K562 (cell line): ENCODE measurements around the gene LYPD5. TPM values are rescaled to one million over a fixed set of nuclear protein-coding genes. Genes with fewer than 3 reads are reported as not detected.

Experiments
- ATAC-seq: fragments of 200-7000 bp; cut with Tn5 transposase; 3 replicates; pipeline ENCODE4 v1.9.1; 2020; ENCODE audit warnings: moderate library complexity
- BruUV-seq: library from RNA; stranded (reverse); fragments of 400-500 nt; replicated peaks from 2 replicates; lab custom pipeline; 2021; lab: Mats Ljungman, UMichigan
- CTCF ChIA-PET: fragments of 300-600 bp; formaldehyde crosslinking; extraction: SDS; loops from one replicate; lab custom pipeline; 2021; ENCODE audit warnings: low intra/inter-chr PET ratio; lab: Yijun Ruan, JAX
- POLR2A ChIA-PET: fragments of 300-600, 350-650 bp; sonication (Branson Sonifier 250); formaldehyde crosslinking; extraction: SDS; loops from one replicate; lab custom pipeline; 2021; ENCODE audit warnings: antibody characterized with exemption, inconsistent platforms; lab: Yijun Ruan, JAX
- DNase-seq, 4 experiments: peaks; one replicate each; pipeline versions ENCODE4 v3.0.0 to v3.0.0-alpha.2; 2011 to 2018; ENCODE audit warnings: low spot score in 3 of 4, mixed read lengths in 3 of 4; ENCODE audit errors: extremely low read depth in 1 of 4
- FAIRE-seq: peaks from 2 replicates; lab custom pipeline; 2011; peaks lifted over from hg19 to GRCh38; lab: Jason Lieb, UNC
- H2AFZ ChIP-seq: 2 replicates; pipeline ENCODE4 v1.6.0; 2011; ENCODE audit warnings: low read depth, low read length, control low read depth, inconsistent platforms
- H3K27ac ChIP-seq: fragments of 200-600 bp; 3 replicates; pipeline ENCODE4 v1.8.0; 2011; ENCODE audit warnings: low read depth, mild to moderate bottlenecking, control low read depth, inconsistent platforms, low read length, moderate library complexity, mixed read lengths; ENCODE audit errors: extremely low read depth
- H3K27me3 ChIP-seq, 2 experiments: fragments of 300-600 bp in 1 of 2; 2 replicates in 1 of 2; 3 replicates in 1 of 2; pipeline versions ENCODE4 v1.6.0 to v1.8.0; 2011; ENCODE audit warnings: inconsistent platforms in 2 of 2, low read length in 2 of 2, mild to moderate bottlenecking in 1 of 2, mixed read lengths in 1 of 2, moderate library complexity in 1 of 2; ENCODE audit not compliant: control insufficient read depth in 2 of 2, insufficient read depth in 2 of 2
- H3K36me3 ChIP-seq: fragments of 300-600 bp; 3 replicates; pipeline ENCODE4 v1.8.0; 2011; ENCODE audit warnings: mild to moderate bottlenecking, low read length, inconsistent platforms; ENCODE audit not compliant: control insufficient read depth, insufficient read depth
- H3K4me1 ChIP-seq, 2 experiments: fragments of 200-600 bp in 1 of 2; replicated peaks in 1 of 2; 2 replicates in 1 of 2; 3 replicates in 1 of 2; pipeline versions ENCODE4 v1.5.1 to v1.8.0; 2011; ENCODE audit warnings: inconsistent platforms in 2 of 2, low read length in 2 of 2, mild to moderate bottlenecking in 1 of 2, mixed read lengths in 1 of 2, moderate library complexity in 1 of 2; ENCODE audit not compliant: control insufficient read depth in 2 of 2, insufficient read depth in 2 of 2
- H3K4me2 ChIP-seq: 2 replicates; pipeline ENCODE4 v1.6.1; 2011; ENCODE audit warnings: low read length, control low read depth, inconsistent platforms, mixed read lengths; ENCODE audit not compliant: insufficient read depth
- H3K4me3 ChIP-seq: fragments of 200-600 bp; sonication (generic), shearing (Covaris generic); 2 replicates; pipeline ENCODE4 v1.5.1; 2016; ENCODE audit warnings: control low read depth, inconsistent platforms
- H3K79me2 ChIP-seq: fragments of 200-600 bp; 3 replicates; pipeline ENCODE4 v1.8.0; 2011; ENCODE audit warnings: low read length, inconsistent platforms; ENCODE audit not compliant: control insufficient read depth, insufficient read depth
- H3K9ac ChIP-seq, 2 experiments: 2 replicates each; pipeline versions ENCODE4 v1.6.0 to v1.6.1; 2011; ENCODE audit warnings: low read depth in 2 of 2, low read length in 2 of 2, control low read depth in 1 of 2, inconsistent platforms in 1 of 2, mild to moderate bottlenecking in 1 of 2, mixed read lengths in 1 of 2; ENCODE audit not compliant: insufficient read depth in 1 of 2
- H3K9me1 ChIP-seq: one replicate; pipeline ENCODE4 v1.6.0; 2011; ENCODE audit warnings: inconsistent platforms, mild to moderate bottlenecking, low read length, moderate library complexity; ENCODE audit not compliant: control insufficient read depth, insufficient read depth
- H3K9me3 ChIP-seq: replicated peaks from 2 replicates; pipeline ENCODE4 v1.5.1; 2011; ENCODE audit warnings: low read depth, low read length, inconsistent platforms; ENCODE audit not compliant: control insufficient read depth, insufficient read depth
- H4K20me1 ChIP-seq: replicated peaks from 2 replicates; pipeline ENCODE4 v1.6.1; 2011; ENCODE audit warnings: low read length, inconsistent platforms, mixed read lengths; ENCODE audit not compliant: control insufficient read depth, insufficient read depth
- AFF1 ChIP-seq, 2 experiments: fragments of 450-650 bp; IDR thresholded peaks; 2 replicates each; pipeline ENCODE4 v1.6.1; 2018; ENCODE audit warnings: mild to moderate bottlenecking in 2 of 2, low read depth in 1 of 2; ENCODE audit not compliant: partially characterized antibody in 2 of 2
- CTBP1 ChIP-seq: fragments of 450-650 bp; IDR thresholded peaks from 2 replicates; pipeline ENCODE4 v1.6.1; 2016; ENCODE audit warnings: borderline replicate concordance
- CXXC5 ChIP-seq: fragments of 250-450 bp; sonication (Bioruptor Pico); IDR thresholded peaks from 2 replicates; pipeline ENCODE4 v1.8.0; 2022; ENCODE audit warnings: inconsistent platforms, mild to moderate bottlenecking, moderate library complexity
- MXI1 ChIP-seq: IDR thresholded peaks from 2 replicates; pipeline ENCODE4 v1.6.1; 2011; ENCODE audit warnings: low read depth, mild to moderate bottlenecking, improper control_type of control experiment, low read length
- PRPF4 ChIP-seq: fragments of 200-400 bp; formaldehyde crosslinking; IDR thresholded peaks from one replicate; pipeline ENCODE4 v1.6.1; 2017; ENCODE audit warnings: low read length, low read depth, mild to moderate bottlenecking; ENCODE audit not compliant: insufficient read depth, poor library complexity, severe bottlenecking
- SMC3 ChIP-seq: conservative IDR thresholded peaks from 2 replicates; pipeline ENCODE4 v1.6.1; 2011; ENCODE audit warnings: low read depth, low read length, improper control_type of control experiment; ENCODE audit not compliant: insufficient read depth
- TRIM28 ChIP-seq: fragments of 450-650 bp; IDR thresholded peaks from 2 replicates; pipeline ENCODE4 v1.6.1; 2017
- ZNF280A ChIP-seq: fragments of 450-650 bp; IDR thresholded peaks from 2 replicates; pipeline ENCODE4 v1.6.1; 2018; ENCODE audit warnings: mild to moderate bottlenecking, low read depth; ENCODE audit not compliant: partially characterized antibody
- ZNF324 ChIP-seq: fragments of 250-450 bp; sonication (Bioruptor Pico); IDR thresholded peaks from 2 replicates; pipeline ENCODE4 v1.4.0; 2020; ENCODE audit warnings: mild to moderate bottlenecking
- WGBS: fragments of 100-300 bp; shearing (Covaris generic); methylation state at CpG from one replicate; pipeline ENCODE4 v1.1.6; 2016; ENCODE audit warnings: low coverage, mixed read lengths; ENCODE audit not compliant: insufficient coverage; ENCODE audit errors: missing lambda C conversion rate; 5-methylcytosine and 5-hydroxymethylcytosine counted together
- in situ Hi-C: fragments of 300-500 bp; cut with MboI; formaldehyde crosslinking; loops from 4 replicates; pipeline ENCODE4 v1.15.0; 2018; ENCODE audit warnings: inconsistent platforms, mixed read lengths
- intact Hi-C: fragments of 100-400 bp; cut with micrococcal nuclease; formaldehyde crosslinking; loops from 2 replicates; pipeline ENCODE4 v1.14.2; 2022
- polyA plus RNA-seq, 8 experiments: library from polyadenylated mRNA; depleted of rRNA in 4 of 8; stranded (reverse) in 5 of 8; unstranded in 3 of 8; fragments of >200 nt; fragmentation: Nextera tagmentation in 2 of 8; fragmentation: Illumina TruSeq in 1 of 8; extraction: Ambion mirVana in 2 of 8; extraction: Trizol in 1 of 8; gene quantifications; 2 replicates each; pipeline versions ENCODE4 v1.2.1 to v1.2.3, GENCODE V29; 2011 to 2014; ENCODE audit warnings: inconsistent platforms in 1 of 8, missing spikeins in 1 of 8
- total RNA-seq, 7 experiments: library from RNA; depleted of rRNA in 6 of 7; stranded (reverse); fragments of >200 nt in 6 of 7; fragmentation: Illumina TruSeq in 2 of 7; extraction: Trizol in 2 of 7; gene quantifications; 2 replicates each; pipeline versions ENCODE4 v1.2.1 to v1.2.3, GENCODE V29; 2011 to 2021; ENCODE audit warnings: low replicate concordance in 1 of 7

Gene LYPD5
- total and polyA plus RNA-seq, 9 of the 15 experiments (the other 6 are each of a cell fraction or from before 2014, with no cell fraction given) = 0.03 to 0.22 (median 0.10) TPM; not detected in 3

GRCh38 chr19:43842007-43842406 lies 39.8 kb upstream of the LYPD5 start:
- CTCF ChIA-PET = no interaction called here
- TF ChIP-seq CXXC5 (CRISPR knock-in tag) = no peak
- TF ChIP-seq ZNF280A = peak; percentile 52
- TF ChIP-seq PRPF4 = no peak
- TF ChIP-seq SMC3 = no peak
- no peak for TF ChIP-seq MXI1
- TF ChIP-seq ZNF324 (CRISPR knock-in tag) = no peak
- TF ChIP-seq TRIM28 = peak; percentile 85
- TF ChIP-seq CTBP1 = no peak
- peak in 1 of 2 experiments; percentile 92 for TF ChIP-seq AFF1 (IDR thresholded peaks at IDR 0.05; ENCODE audit: low read depth in 1 of 2, partially characterized antibody in 2 of 2)

More at GRCh38 chr19:43842007-43842406, 39.8 kb upstream of the LYPD5 start:
- Histone ChIP-seq H3K36me3 (peaks cover 59% of the 10 kb centered on the region), H3K79me2 (no peaks in the 10 kb centered on the region), H2AFZ (no peak overlapping the region), H4K20me1 (no peaks in the 10 kb centered on the region), H3K9me3 (peaks cover 13% of the 10 kb centered on the region), H3K4me1 (no peaks in the 10 kb centered on the region), H3K27ac (no peak overlapping the region), H3K4me2 (no peak overlapping the region), H3K9ac (no peak overlapping the region), H3K9me1 (no peaks in the 10 kb centered on the region), H3K4me3 (no peak overlapping the region), H3K27me3 (no peaks in the 10 kb centered on the region)
- FAIRE-seq (no peak), ATAC-seq (no peak), DNase-seq (no peak)
- 75% methylated on average over 2 of the region's 2 CpGs for WGBS
- POLR2A ChIA-PET = no interaction called here
- no TSS peak for BruUV-seq
- intact Hi-C loops (no loop called here), in situ Hi-C loops (no loop called here)
